B cell (primary cell): ENCODE results near the gene ERI3.

Experiments
- CTCF ChIP-seq: fragments of 200-600 bp; IDR thresholded peaks from one replicate; pipeline ENCODE4 v1.8.0; 2022; ENCODE audit warnings: antibody characterized with exemption, mild to moderate bottlenecking
- EZH2 ChIP-seq: IDR thresholded peaks from 2 replicates; pipeline ENCODE4 v1.6.1; 2012; ENCODE audit warnings: borderline replicate concordance, low read depth, mild to moderate bottlenecking, moderate library complexity, low read length; ENCODE audit not compliant: insufficient read depth, poor library complexity, severe bottlenecking

GRCh38 chr1:44273560-44274350, 81.3 kb downstream of the ERI3 start:
- TF ChIP-seq CTCF (no peak), EZH2 (no peak)
